K562 (cell line): ENCODE data around the gene DZIP1. TPM values are rescaled to one million over a fixed set of nuclear protein-coding genes. Genes with fewer than 3 reads are reported as not detected.

Experiments
- CSDE1 ChIP-seq, 2 experiments: fragments of 450-650 bp; IDR thresholded peaks; 2 replicates each; pipeline ENCODE4 v1.6.1; 2016; ENCODE audit warnings: mild to moderate bottlenecking in 1 of 2
- E4F1 ChIP-seq: fragments of 250-450 bp; sonication (Bioruptor Pico); IDR thresholded peaks from 2 replicates; pipeline ENCODE4 v1.5.0; 2021; ENCODE audit warnings: mild to moderate bottlenecking, borderline replicate concordance
- ELF1 ChIP-seq: fragments of 200-800 bp; sonication (Bioruptor generic); IDR thresholded peaks from 2 replicates; pipeline ENCODE4 v1.6.1; 2016; ENCODE audit warnings: missing genetic modification characterization, missing compliant biosample characterization
- FOXA3 ChIP-seq, 2 experiments: fragments of 450-650 bp in 1 of 2; sonication (generic) in 1 of 2; formaldehyde crosslinking; IDR thresholded peaks in 1 of 2; conservative IDR thresholded peaks in 1 of 2; 2 replicates each; pipeline versions ENCODE4 v1.4.0 to v1.8.0; 2020 to 2022; ENCODE audit warnings: mild to moderate bottlenecking in 2 of 2, missing genetic modification reagents in 1 of 2
- ILK ChIP-seq: fragments of 450-650 bp; IDR thresholded peaks from 2 replicates; pipeline ENCODE4 v1.6.1; 2016; ENCODE audit warnings: missing genetic modification characterization, low read depth, mild to moderate bottlenecking, missing compliant biosample characterization, moderate library complexity, borderline replicate concordance
- MAZ ChIP-seq, 2 experiments: fragments of 450-650 bp in 1 of 2; sonication (generic) in 1 of 2; formaldehyde crosslinking; IDR thresholded peaks in 1 of 2; conservative IDR thresholded peaks in 1 of 2; 2 replicates each; pipeline versions ENCODE4 v1.4.0 to v1.5.0; 2020; ENCODE audit warnings: mild to moderate bottlenecking in 1 of 2, missing genetic modification reagents in 1 of 2
- MYBL2 ChIP-seq, 2 experiments: fragments of 450-650 bp in 1 of 2; sonication (generic) in 1 of 2; formaldehyde crosslinking in 1 of 2; IDR thresholded peaks; 2 replicates each; pipeline versions ENCODE4 v1.6.1 to v1.8.1; 2017 to 2022; ENCODE audit warnings: borderline replicate concordance in 1 of 2, inconsistent platforms in 1 of 2, low read depth in 1 of 2, mild to moderate bottlenecking in 1 of 2, missing genetic modification reagents in 1 of 2, moderate library complexity in 1 of 2
- NR2C1 ChIP-seq, 2 experiments: fragments of 450-650 bp; IDR thresholded peaks; 2 replicates each; pipeline ENCODE4 v1.6.1; 2017; ENCODE audit warnings: mild to moderate bottlenecking in 2 of 2, antibody characterized with exemption in 1 of 2, inconsistent platforms in 1 of 2, missing compliant biosample characterization in 1 of 2, missing genetic modification characterization in 1 of 2
- PPARD ChIP-seq: fragments of 250-450 bp; sonication (Bioruptor Pico); IDR thresholded peaks from 2 replicates; pipeline ENCODE4 v1.8.0; 2022; ENCODE audit warnings: inconsistent platforms, mild to moderate bottlenecking, moderate library complexity
- UBTF ChIP-seq, 2 experiments: IDR thresholded peaks; 2 replicates each; pipeline ENCODE4 v1.6.1; 2012; ENCODE audit warnings: improper control_type of control experiment in 2 of 2, low read depth in 2 of 2, low read length in 2 of 2, borderline replicate concordance in 1 of 2
- USF2 ChIP-seq: sonication (generic); formaldehyde crosslinking; IDR thresholded peaks from 2 replicates; pipeline ENCODE4 v1.5.0; 2020; ENCODE audit warnings: missing genetic modification reagents
- ZNF184 ChIP-seq: sonication (generic); formaldehyde crosslinking; IDR thresholded peaks from 2 replicates; pipeline ENCODE4 v1.5.0; 2020; ENCODE audit warnings: missing genetic modification reagents
- ZNF780A ChIP-seq: fragments of 250-450 bp; sonication (Bioruptor Pico); IDR thresholded peaks from 2 replicates; pipeline ENCODE4 v1.5.0; 2021; ENCODE audit warnings: mild to moderate bottlenecking
- polyA plus RNA-seq, 8 experiments: library from polyadenylated mRNA; depleted of rRNA in 4 of 8; stranded (reverse) in 5 of 8; unstranded in 3 of 8; fragments of >200 nt; fragmentation: Nextera tagmentation in 2 of 8; fragmentation: Illumina TruSeq in 1 of 8; extraction: Ambion mirVana in 2 of 8; extraction: Trizol in 1 of 8; gene quantifications; 2 replicates each; pipeline versions ENCODE4 v1.2.1 to v1.2.3, GENCODE V29; 2011 to 2014; ENCODE audit warnings: inconsistent platforms in 1 of 8, missing spikeins in 1 of 8
- total RNA-seq, 7 experiments: library from RNA; depleted of rRNA in 6 of 7; stranded (reverse); fragments of >200 nt in 6 of 7; fragmentation: Illumina TruSeq in 2 of 7; extraction: Trizol in 2 of 7; gene quantifications; 2 replicates each; pipeline versions ENCODE4 v1.2.1 to v1.2.3, GENCODE V29; 2011 to 2021; ENCODE audit warnings: low replicate concordance in 1 of 7
- TF ChIP-seq, protein P1 (sequence below): fragments of 200-800 bp; sonication (Bioruptor generic); IDR thresholded peaks from 2 replicates; pipeline ENCODE4 v1.6.1; 2017; ENCODE audit warnings: missing genetic modification characterization, missing compliant biosample characterization
- TF ChIP-seq, protein P2 (sequence below): fragments of 250-450 bp; sonication (Bioruptor Pico); IDR thresholded peaks from 2 replicates; pipeline ENCODE4 v1.5.0; 2022; ENCODE audit warnings: mild to moderate bottlenecking

The DZIP1 gene
- total and polyA plus RNA-seq, 9 of the 15 experiments (the other 6 are each of a cell fraction or from before 2014, with no cell fraction given) = 0.07 TPM; not detected in 8

DNA sequence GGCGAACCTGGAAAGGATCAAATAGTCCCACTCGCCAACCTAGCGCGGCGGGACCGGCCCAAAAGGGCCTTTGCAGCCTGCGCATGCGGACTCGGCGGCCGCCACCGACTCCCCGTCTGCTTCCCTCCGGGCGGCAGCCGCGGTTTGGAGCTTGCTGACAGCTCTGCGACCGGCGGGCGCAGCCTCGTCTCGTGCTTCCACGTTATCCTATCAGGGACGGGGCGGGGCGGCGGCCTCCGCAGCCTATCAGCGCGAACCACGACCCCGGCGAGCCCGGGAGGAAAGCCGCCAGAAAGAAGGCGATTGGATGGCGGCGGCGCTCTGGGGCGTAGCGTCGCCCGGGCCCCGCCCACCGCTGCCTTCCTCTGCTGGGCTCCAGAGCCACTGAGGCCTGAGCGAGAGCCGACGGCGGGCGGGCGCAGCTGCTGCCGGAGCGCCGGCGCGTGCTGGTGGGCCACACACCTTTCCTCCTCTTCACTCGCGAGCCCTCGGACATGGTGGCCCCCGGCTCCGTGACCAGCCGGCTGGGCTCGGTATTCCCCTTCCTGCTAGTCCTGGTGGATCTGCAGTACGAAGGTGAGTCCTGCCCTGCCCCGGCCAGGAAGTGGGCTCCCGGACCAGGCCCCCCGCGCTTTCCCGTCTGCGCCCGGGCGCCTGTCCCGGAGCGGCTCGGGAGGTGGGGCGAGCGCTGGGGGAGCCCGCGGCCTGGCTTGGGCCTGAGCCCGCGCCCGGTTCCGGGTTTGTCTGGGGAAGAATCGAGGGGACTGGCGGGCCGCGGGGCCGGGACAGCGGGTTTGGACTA lies 32.5 kb upstream of the DZIP1 start, which contains the start of gene DNAJC3 (continued):
- TF ChIP-seq USF2 (0 out of 2 replicates have a peak, but pooled peaks have one; percentile 33), ELF1 (tag) (no peak), NR2C1 (IDR thresholded peaks at IDR 0.05) (no peak), NR2C1 (tag; IDR thresholded peaks at IDR 0.05) (no peak), MYBL2 (IDR thresholded peaks at IDR 0.05; ENCODE audit: low read depth) (no peak), MYBL2 (CRISPR knock-in tag; IDR thresholded peaks at IDR 0.05; ENCODE audit: borderline replicate concordance) (no peak), ZNF780A (CRISPR knock-in tag) (no peak), CSDE1 (IDR thresholded peaks at IDR 0.05) (no peak), PPARD (CRISPR knock-in tag) (no peak), E4F1 (CRISPR knock-in tag) (no peak), FOXA3 (CRISPR knock-in tag; conservative IDR thresholded peaks at IDR 0.05 in 1 of 2, IDR thresholded peaks at IDR 0.05 in 1 of 2) (no peak), UBTF (IDR thresholded peaks at IDR 0.05; ENCODE audit: borderline replicate concordance in 1 of 2, low read depth in 2 of 2, low read length in 2 of 2) (peak; percentile 62 to 75; a peak in 2 of 4 replicates), ZNF184 (no peak), MAZ (CRISPR knock-in tag; conservative IDR thresholded peaks at IDR 0.05 in 1 of 2, IDR thresholded peaks at IDR 0.05 in 1 of 2) (peak; percentile 31 to 34; a peak in 1 of 4 replicates), ILK (tag) (no peak)
- TF ChIP-seq, protein P1, sequence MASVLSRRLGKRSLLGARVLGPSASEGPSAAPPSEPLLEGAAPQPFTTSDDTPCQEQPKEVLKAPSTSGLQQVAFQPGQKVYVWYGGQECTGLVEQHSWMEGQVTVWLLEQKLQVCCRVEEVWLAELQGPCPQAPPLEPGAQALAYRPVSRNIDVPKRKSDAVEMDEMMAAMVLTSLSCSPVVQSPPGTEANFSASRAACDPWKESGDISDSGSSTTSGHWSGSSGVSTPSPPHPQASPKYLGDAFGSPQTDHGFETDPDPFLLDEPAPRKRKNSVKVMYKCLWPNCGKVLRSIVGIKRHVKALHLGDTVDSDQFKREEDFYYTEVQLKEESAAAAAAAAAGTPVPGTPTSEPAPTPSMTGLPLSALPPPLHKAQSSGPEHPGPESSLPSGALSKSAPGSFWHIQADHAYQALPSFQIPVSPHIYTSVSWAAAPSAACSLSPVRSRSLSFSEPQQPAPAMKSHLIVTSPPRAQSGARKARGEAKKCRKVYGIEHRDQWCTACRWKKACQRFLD (CRISPR knock-in tag) = no peak
- TF ChIP-seq, protein P2, sequence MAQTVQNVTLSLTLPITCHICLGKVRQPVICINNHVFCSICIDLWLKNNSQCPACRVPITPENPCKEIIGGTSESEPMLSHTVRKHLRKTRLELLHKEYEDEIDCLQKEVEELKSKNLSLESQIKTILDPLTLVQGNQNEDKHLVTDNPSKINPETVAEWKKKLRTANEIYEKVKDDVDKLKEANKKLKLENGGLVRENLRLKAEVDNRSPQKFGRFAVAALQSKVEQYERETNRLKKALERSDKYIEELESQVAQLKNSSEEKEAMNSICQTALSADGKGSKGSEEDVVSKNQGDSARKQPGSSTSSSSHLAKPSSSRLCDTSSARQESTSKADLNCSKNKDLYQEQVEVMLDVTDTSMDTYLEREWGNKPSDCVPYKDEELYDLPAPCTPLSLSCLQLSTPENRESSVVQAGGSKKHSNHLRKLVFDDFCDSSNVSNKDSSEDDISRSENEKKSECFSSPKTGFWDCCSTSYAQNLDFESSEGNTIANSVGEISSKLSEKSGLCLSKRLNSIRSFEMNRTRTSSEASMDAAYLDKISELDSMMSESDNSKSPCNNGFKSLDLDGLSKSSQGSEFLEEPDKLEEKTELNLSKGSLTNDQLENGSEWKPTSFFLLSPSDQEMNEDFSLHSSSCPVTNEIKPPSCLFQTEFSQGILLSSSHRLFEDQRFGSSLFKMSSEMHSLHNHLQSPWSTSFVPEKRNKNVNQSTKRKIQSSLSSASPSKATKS = no peak
